ENCODE measurements around the gene COL27A1. TPM values are rescaled to one million over a fixed set of nuclear protein-coding genes. Genes with fewer than 3 reads are reported as not detected.

Gene COL27A1
- total RNA-seq, 1 donor from 2014 or later, result 9.3 TPM

- Histone ChIP-seq H3K4me1 (peaks cover 11 to 20% of the 10 kb centered on the region in 2 donors), H3K27ac (no peak overlapping the region), H3K27me3 (no peaks in the 10 kb centered on the region), H3K4me3 (no peak overlapping the region), H3K36me3 (no peaks in the 10 kb centered on the region), H3K9me3 (no peaks in the 10 kb centered on the region)
- intact Hi-C loops (cut with DNase I), result loop anchor here (10.0 kb wide), 1 partner anchor 142 kb away; the partner anchor contains the start of gene AKNA
- TF ChIP-seq CTCF (IDR thresholded peaks at IDR 0.05), result no peak
- no peak for DNase-seq (ENCODE audit: low spot score in 2 of 2)
Observed at GRCh38 chr9:114242837-114243236, 87.5 kb downstream of the COL27A1 start.

- no peak for DNase-seq (ENCODE audit: low spot score in 2 of 2)
- Histone ChIP-seq H3K4me3 (no peak overlapping the region), H3K4me1 (peaks cover 8 to 16% of the 10 kb centered on the region in 2 donors), H3K27me3 (no peaks in the 10 kb centered on the region), H3K36me3 (no peaks in the 10 kb centered on the region), H3K27ac (no peak overlapping the region), H3K9me3 (no peaks in the 10 kb centered on the region)
- intact Hi-C loops (cut with DNase I), result loop anchor here (10.0 kb wide), 1 partner anchor 142 kb away; the partner anchor contains the start of gene AKNA
- no peak for TF ChIP-seq CTCF (IDR thresholded peaks at IDR 0.05)
Observed at GRCh38 chr9:114243240-114243639, 87.9 kb downstream of the COL27A1 start.

- Histone ChIP-seq H3K27me3 (no peaks in the 10 kb centered on the region), H3K27ac (no peak overlapping the region), H3K9me3 (no peaks in the 10 kb centered on the region), H3K4me1 (peaks cover 0 to 3% of the 10 kb centered on the region in 2 donors), H3K4me3 (no peak overlapping the region), H3K36me3 (no peaks in the 10 kb centered on the region)
- DNase-seq (ENCODE audit: low spot score in 2 of 2), result no peak
- intact Hi-C loops (cut with DNase I), result loop anchor here (10.0 kb wide), 1 partner anchor 140 kb away; the partner anchor contains the start of gene AKNA
- TF ChIP-seq CTCF (IDR thresholded peaks at IDR 0.05), result no peak
Observed at GRCh38 chr9:114244570-114244969, 89.2 kb downstream of the COL27A1 start.

- Histone ChIP-seq H3K27ac (no peak overlapping the region), H3K27me3 (no peaks in the 10 kb centered on the region), H3K4me1 (peaks cover 0 to 8% of the 10 kb centered on the region in 2 donors), H3K36me3 (no peaks in the 10 kb centered on the region), H3K4me3 (no peak overlapping the region), H3K9me3 (no peaks in the 10 kb centered on the region)
- DNase-seq (ENCODE audit: low spot score in 2 of 2), result no peak
- intact Hi-C loops (cut with DNase I), result loop anchor here (10.0 kb wide), 1 partner anchor 138 kb away; the partner anchor contains the start of gene AKNA
- no peak for TF ChIP-seq CTCF (IDR thresholded peaks at IDR 0.05)
Observed at GRCh38 chr9:114246558-114246957, 91.2 kb downstream of the COL27A1 start.

- intact Hi-C loops (cut with DNase I), result loop anchor here (10.0 kb wide), 1 partner anchor 138 kb away; the partner anchor contains the start of gene AKNA
- DNase-seq (ENCODE audit: low spot score in 2 of 2), result no peak
- no peak overlapping the region for H3K4me3 ChIP-seq
- H3K27ac ChIP-seq, result no peak overlapping the region
- H3K9me3 ChIP-seq, result no peaks in the 10 kb centered on the region
- TF ChIP-seq CTCF (IDR thresholded peaks at IDR 0.05), result no peak
- no peaks in the 10 kb centered on the region for H3K27me3 ChIP-seq
- no peaks in the 10 kb centered on the region for H3K36me3 ChIP-seq
- peaks cover 0 to 8% of the 10 kb centered on the region in 2 donors for H3K4me1 ChIP-seq
Observed at GRCh38 chr9:114247077-114247476, 91.7 kb downstream of the COL27A1 start.
